Thyroid gland (tissue), 4 donors: ENCODE measurements around the gene CDK5. TPM values are rescaled to one million over a fixed set of nuclear protein-coding genes. Genes with fewer than 3 reads are reported as not detected.

Experiments used
- DNase-seq, 2 donors: peaks; one replicate each; pipeline ENCODE4 v3.0.0-alpha.2; 2019
- H3K27ac ChIP-seq, 3 donors: fragments of 200-600 bp; sonication (generic); 1 replicate in 2 of 3; 2 replicates in 1 of 3; pipeline ENCODE4 v1.5.1; 2016 to 2019; ENCODE audit warnings: mild to moderate bottlenecking in 1 of 3, moderate library complexity in 1 of 3
- H3K27me3 ChIP-seq: fragments of 200-600 bp; sonication (generic); one replicate; pipeline ENCODE4 v1.5.1; 2019
- H3K36me3 ChIP-seq, 2 donors: fragments of 200-600 bp; sonication (generic); one replicate each; pipeline ENCODE4 v1.5.1; 2016 to 2019
- H3K4me1 ChIP-seq, 2 donors: fragments of 200-600 bp; sonication (generic); one replicate each; pipeline ENCODE4 v1.5.1; 2017 to 2019
- H3K4me3 ChIP-seq, 3 donors: fragments of 200-600 bp; sonication (generic); replicated peaks in 1 of 3; 1 replicate in 2 of 3; 2 replicates in 1 of 3; pipeline ENCODE4 v1.5.1; 2016; ENCODE audit warnings: mild to moderate bottlenecking in 1 of 3
- H3K9me3 ChIP-seq: fragments of 200-600 bp; sonication (generic); one replicate; pipeline ENCODE4 v1.5.1; 2017
- POLR2A ChIP-seq, 2 donors: fragments of 450-650 bp; IDR thresholded peaks; one replicate each; pipeline ENCODE4 v1.6.1; 2017; ENCODE audit warnings: antibody characterized with exemption in 2 of 2, mild to moderate bottlenecking in 2 of 2, moderate library complexity in 1 of 2
- WGBS, 2 donors: methylation state at CpG; one replicate each; pipeline ENCODE4 v1.1.5; 2017; 5-methylcytosine and 5-hydroxymethylcytosine counted together
- intact Hi-C: fragments of 100-400 bp; cut with DNase I; formaldehyde crosslinking; loops from one replicate; pipeline ENCODE4 v1.15.1; 2023
- total RNA-seq, 4 donors: library from RNA; depleted of rRNA; stranded (reverse); fragments of >200 nt; gene quantifications; one replicate each; pipeline ENCODE4 v1.2.3, GENCODE V29; 2016
- TF ChIP-seq, protein P1 (sequence below), 6 experiments: fragments of 200-600 bp in 3 of 6; fragments of 450-650 bp in 3 of 6; sonication (generic) in 3 of 6; IDR thresholded peaks; one replicate each; pipeline ENCODE4 v1.5.1; 2016 to 2019; ENCODE audit warnings: antibody characterized with exemption in 6 of 6, mild to moderate bottlenecking in 2 of 6, inconsistent platforms in 1 of 6, moderate library complexity in 1 of 6

The CDK5 gene
- total RNA-seq, 4 donors from 2014 or later = 5.3 to 17.4 (median 9.6) TPM

DNA sequence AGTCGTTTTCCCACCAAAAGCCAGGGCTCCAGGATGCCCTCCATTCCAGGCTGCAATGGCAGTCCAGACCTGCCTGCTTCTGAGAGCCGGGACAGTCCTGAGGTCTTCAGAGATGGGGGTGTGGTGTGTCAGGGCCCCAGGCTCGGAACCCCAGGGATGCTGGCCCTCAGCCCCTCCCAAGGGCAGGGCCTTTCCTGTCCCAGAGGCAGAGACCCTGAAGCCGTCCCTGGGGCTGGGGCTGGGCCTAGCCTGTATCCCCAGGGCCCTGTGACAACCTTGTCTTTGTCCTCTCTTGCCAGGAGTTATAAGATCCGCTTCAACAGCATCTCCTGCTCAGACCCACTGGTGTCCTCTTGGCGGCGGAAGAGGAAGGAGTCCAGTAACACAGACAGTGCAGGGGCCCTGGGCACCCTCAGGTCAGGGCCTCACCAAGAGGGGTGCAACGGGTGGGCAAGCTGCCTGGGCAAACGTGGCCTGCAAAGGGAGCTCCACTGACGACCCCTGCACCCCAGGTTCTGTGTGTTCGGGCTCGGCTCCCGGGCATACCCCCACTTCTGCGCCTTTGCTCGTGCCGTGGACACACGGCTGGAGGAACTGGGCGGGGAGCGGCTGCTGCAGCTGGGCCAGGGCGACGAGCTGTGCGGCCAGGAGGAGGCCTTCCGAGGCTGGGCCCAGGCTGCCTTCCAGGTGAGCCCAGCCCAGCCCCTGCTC is 51.0 kb downstream of the CDK5 start:
- H3K27ac ChIP-seq = no peak overlapping the region
- no peak overlapping the region for H3K4me3 ChIP-seq
- TF ChIP-seq, protein P1, sequence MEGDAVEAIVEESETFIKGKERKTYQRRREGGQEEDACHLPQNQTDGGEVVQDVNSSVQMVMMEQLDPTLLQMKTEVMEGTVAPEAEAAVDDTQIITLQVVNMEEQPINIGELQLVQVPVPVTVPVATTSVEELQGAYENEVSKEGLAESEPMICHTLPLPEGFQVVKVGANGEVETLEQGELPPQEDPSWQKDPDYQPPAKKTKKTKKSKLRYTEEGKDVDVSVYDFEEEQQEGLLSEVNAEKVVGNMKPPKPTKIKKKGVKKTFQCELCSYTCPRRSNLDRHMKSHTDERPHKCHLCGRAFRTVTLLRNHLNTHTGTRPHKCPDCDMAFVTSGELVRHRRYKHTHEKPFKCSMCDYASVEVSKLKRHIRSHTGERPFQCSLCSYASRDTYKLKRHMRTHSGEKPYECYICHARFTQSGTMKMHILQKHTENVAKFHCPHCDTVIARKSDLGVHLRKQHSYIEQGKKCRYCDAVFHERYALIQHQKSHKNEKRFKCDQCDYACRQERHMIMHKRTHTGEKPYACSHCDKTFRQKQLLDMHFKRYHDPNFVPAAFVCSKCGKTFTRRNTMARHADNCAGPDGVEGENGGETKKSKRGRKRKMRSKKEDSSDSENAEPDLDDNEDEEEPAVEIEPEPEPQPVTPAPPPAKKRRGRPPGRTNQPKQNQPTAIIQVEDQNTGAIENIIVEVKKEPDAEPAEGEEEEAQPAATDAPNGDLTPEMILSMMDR (IDR thresholded peaks at IDR 0.05) = no peak
- no peak for TF ChIP-seq POLR2A (IDR thresholded peaks at IDR 0.05)
- WGBS, 2 donors = 56 to 79% methylated on average over 5 to 10 of the region's 23 CpGs
- no peak for DNase-seq
- intact Hi-C loops = no loop called here
- H3K4me1 ChIP-seq = peaks cover 0 to 23% of the 10 kb centered on the region in 2 donors
- H3K27me3 ChIP-seq = no peaks in the 10 kb centered on the region
- no peaks in the 10 kb centered on the region for H3K9me3 ChIP-seq
- H3K36me3 ChIP-seq = no peaks in the 10 kb centered on the region

DNA sequence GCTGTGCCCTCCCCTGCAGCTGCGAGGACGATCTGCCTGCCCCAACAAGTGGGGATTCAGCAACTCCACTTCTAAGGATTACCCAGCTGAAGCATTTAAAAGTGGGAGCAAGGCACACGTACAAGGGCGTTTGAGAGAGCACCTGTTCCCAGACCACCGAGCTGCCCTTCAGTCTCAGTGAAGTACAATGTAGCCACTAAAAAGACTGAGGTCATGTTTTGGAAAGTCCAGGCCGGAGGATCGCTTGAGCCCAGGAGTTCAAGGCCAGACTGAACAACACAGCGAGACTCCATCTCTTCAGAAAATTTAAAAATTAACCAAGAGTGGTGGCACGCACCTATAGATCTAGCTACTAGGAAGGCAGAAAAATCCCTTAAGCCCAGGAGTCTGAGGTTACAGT is 52.1 kb downstream of the CDK5 start:
- DNase-seq = no peak
- TF ChIP-seq, protein P1 (IDR thresholded peaks at IDR 0.05) = no peak
- TF ChIP-seq POLR2A (IDR thresholded peaks at IDR 0.05) = no peak
- intact Hi-C loops = no loop called here
- Histone ChIP-seq H3K27ac (no peak overlapping the region), H3K4me1 (peaks cover 0 to 19% of the 10 kb centered on the region in 2 donors), H3K4me3 (no peak overlapping the region), H3K36me3 (no peaks in the 10 kb centered on the region), H3K9me3 (no peaks in the 10 kb centered on the region), H3K27me3 (no peaks in the 10 kb centered on the region)
- WGBS, 2 donors = 74 to 75% methylated on average over 9 of the region's 9 CpGs

Other genes with a start within 250 kb of the CDK5 start
- under 1 TPM in 2 of 4 donors, not detected in 2; 0.22 to 0.71 TPM for gene AOC1, start 205.4 kb downstream of the CDK5 start, total RNA-seq
- gene KCNH2, start 79.6 kb downstream of the CDK5 start, total RNA-seq = under 1 TPM; 0.33 to 0.93 (median 0.63) TPM
- gene NOS3, start 66.9 kb downstream of the CDK5 start, total RNA-seq = 1 to 10 TPM; 5.2 to 8.1 (median 6.3) TPM
- under 1 TPM in 1 of 4 donors, not detected in 3; 0.27 TPM for gene ATG9B, start 33.4 kb downstream of the CDK5 start, total RNA-seq
- 10 to 100 TPM; 39.0 to 74.2 (median 60.9) TPM for gene ABCB8, start 29.4 kb downstream of the CDK5 start, total RNA-seq
- 1 to 10 TPM in 3 of 4 donors, not detected in 1; 1.2 to 2.6 (median 1.5) TPM for gene ASIC3, start 9.4 kb downstream of the CDK5 start, total RNA-seq
- 100 to 1,000 TPM in 1 of 4 donors, 10 to 100 TPM in 3; 48.5 to 109 (median 69.0) TPM for gene SLC4A2, start 1.7 kb upstream of the CDK5 start, total RNA-seq
- gene FASTK, start 22.9 kb upstream of the CDK5 start, total RNA-seq = 100 to 1,000 TPM in 1 of 4 donors, 10 to 100 TPM in 3; 71.8 to 114 (median 78.8) TPM
- 10 to 100 TPM; 33.7 to 78.7 (median 44.2) TPM for gene TMUB1, start 25.6 kb upstream of the CDK5 start, total RNA-seq
- 10 to 100 TPM; 49.0 to 75.2 (median 66.2) TPM for gene AGAP3, start 28.6 kb upstream of the CDK5 start, total RNA-seq
- not detected for gene GBX1, start 109.8 kb upstream of the CDK5 start, total RNA-seq
- gene ASB10, start 129.4 kb upstream of the CDK5 start, total RNA-seq = not detected
- not detected for gene H2BK1, start 152.6 kb upstream of the CDK5 start, total RNA-seq
- gene ABCF2, start 169.3 kb upstream of the CDK5 start, total RNA-seq = 10 to 100 TPM; 23.8 to 39.4 (median 34.1) TPM
- 10 to 100 TPM; 33.9 to 82.4 (median 58.7) TPM for gene CHPF2, start 174.6 kb upstream of the CDK5 start, total RNA-seq
- 10 to 100 TPM; 42.2 to 56.7 (median 47.2) TPM for gene SMARCD3, start 190.8 kb upstream of the CDK5 start, total RNA-seq